HG03342 (cell line): Measurements from ENCODE around the gene PLET1.
A peak's percentile ranks its signal among the peaks of the same experiment; 100 is the strongest.

Experiments
- ATAC-seq: cut with Tn5 transposase; IDR thresholded peaks from one replicate; pipeline ENCODE4 v1.9.1; 2021; ENCODE audit warnings: mild to moderate bottlenecking, moderate library complexity; ENCODE audit not compliant: unreplicated experiment

Gene PLET1

GRCh38 chr11:112285841-112286311, 25.2 kb upstream of the PLET1 start:
- ATAC-seq, result no peak

GRCh38 chr11:112281726-112282125, 21.1 kb upstream of the PLET1 start:
- ATAC-seq, result no peak

- ATAC-seq, result peak; percentile 86
Observed at GRCh38 chr11:112280268-112281126, 19.8 kb upstream of the PLET1 start.

- peak; percentile 59 for ATAC-seq
Observed at GRCh38 chr11:112279901-112280267, 19.2 kb upstream of the PLET1 start.

- no peak for ATAC-seq
Observed at GRCh38 chr11:112278803-112279202, 18.1 kb upstream of the PLET1 start.

- ATAC-seq, result no peak
Observed at GRCh38 chr11:112277941-112278340, 17.3 kb upstream of the PLET1 start.

- ATAC-seq, result no peak
Observed at GRCh38 chr11:112277029-112277428, 16.4 kb upstream of the PLET1 start.

- ATAC-seq, result no peak
Observed at GRCh38 chr11:112274007-112274783, 13.5 kb upstream of the PLET1 start.

GRCh38 chr11:112273066-112273465, 12.4 kb upstream of the PLET1 start:
- ATAC-seq, result no peak

- ATAC-seq, result no peak
Observed at GRCh38 chr11:112271242-112271641, 10.6 kb upstream of the PLET1 start.

- no peak for ATAC-seq
Observed at GRCh38 chr11:112270551-112271180, 10.0 kb upstream of the PLET1 start.

- ATAC-seq, result no peak
Observed at GRCh38 chr11:112269139-112269538, 8.5 kb upstream of the PLET1 start.

- ATAC-seq, result no peak
Observed at GRCh38 chr11:112268406-112268805, 7.7 kb upstream of the PLET1 start.

GRCh38 chr11:112267188-112267591, 6.5 kb upstream of the PLET1 start:
- no peak for ATAC-seq

- ATAC-seq, result no peak
Observed at GRCh38 chr11:112266410-112266778, 5.7 kb upstream of the PLET1 start.

GRCh38 chr11:112265659-112266409, 5.2 kb upstream of the PLET1 start:
- ATAC-seq, result no peak

GRCh38 chr11:112255067-112255720, 5.5 kb downstream of the PLET1 start:
- no peak for ATAC-seq

GRCh38 chr11:112253605-112254242, 6.9 kb downstream of the PLET1 start:
- no peak for ATAC-seq

- no peak for ATAC-seq
Observed at GRCh38 chr11:112249871-112250610, 10.6 kb downstream of the PLET1 start.
